CD4-positive, CD25-positive, alpha-beta regulatory T cell (primary cell): Measurements from ENCODE around the gene SYNC. TPM values are rescaled to one million over a fixed set of nuclear protein-coding genes. Genes with fewer than 3 reads are reported as not detected.

Experiments
- ATAC-seq, 2 donors: fragments of 150-1000 bp; cut with Tn5 transposase; one replicate each; pipeline ENCODE4 v1.10.0; 2021; ENCODE audit warnings: low read depth in 2 of 2, moderate number of reproducible peaks in 2 of 2, moderate library complexity in 1 of 2
- DNase-seq, 3 donors: peaks; one replicate each; pipeline versions ENCODE4 v3.0.0 to v3.0.0-alpha.2; 2012 to 2022; ENCODE audit warnings: mixed read lengths in 1 of 3
- H3K27ac ChIP-seq: one replicate; pipeline ENCODE4 v1.7.0; 2013; ENCODE audit warnings: mild to moderate bottlenecking, low read length; ENCODE audit not compliant: insufficient read depth, poor library complexity, severe bottlenecking
- H3K27me3 ChIP-seq: one replicate; pipeline ENCODE4 v1.7.0; 2013; ENCODE audit warnings: low read length; ENCODE audit not compliant: control insufficient read depth, insufficient read depth
- H3K36me3 ChIP-seq: one replicate; pipeline ENCODE4 v1.7.0; 2013; ENCODE audit warnings: mild to moderate bottlenecking, low read length, moderate library complexity; ENCODE audit not compliant: control insufficient read depth, insufficient read depth
- H3K4me1 ChIP-seq: 2 replicates; pipeline ENCODE4 v1.7.0; 2013; ENCODE audit warnings: mild to moderate bottlenecking, low read length; ENCODE audit not compliant: insufficient read depth, control insufficient read depth, poor library complexity, severe bottlenecking
- H3K4me3 ChIP-seq: one replicate; pipeline ENCODE4 v1.7.0; 2013; ENCODE audit warnings: low read depth, mild to moderate bottlenecking, low read length, moderate library complexity
- H3K9me3 ChIP-seq, 2 experiments: 1 replicate in 1 of 2; 2 replicates in 1 of 2; pipeline ENCODE4 v1.7.0; 2013; ENCODE audit warnings: low read length in 2 of 2, mild to moderate bottlenecking in 1 of 2, moderate library complexity in 1 of 2; ENCODE audit not compliant: control insufficient read depth in 2 of 2
- H3K27ac Mint-ChIP-seq, 3 donors: one replicate each; pipeline ENCODE4 v1.8.0; 2020 to 2022; ENCODE audit warnings: mild to moderate bottlenecking in 3 of 3, mixed read lengths in 3 of 3, moderate library complexity in 2 of 3
- H3K27me3 Mint-ChIP-seq: one replicate; pipeline ENCODE4 v1.8.0; 2022; ENCODE audit warnings: mild to moderate bottlenecking, mixed read lengths
- H3K36me3 Mint-ChIP-seq: one replicate; pipeline ENCODE4 v1.8.0; 2020; ENCODE audit warnings: mixed read lengths
- H3K4me1 Mint-ChIP-seq, 4 donors: one replicate each; pipeline ENCODE4 v1.8.0; 2020 to 2022; ENCODE audit warnings: mixed read lengths in 4 of 4, mild to moderate bottlenecking in 1 of 4
- H3K4me3 Mint-ChIP-seq, 4 donors: one replicate each; pipeline ENCODE4 v1.8.0; 2020 to 2022; ENCODE audit warnings: mild to moderate bottlenecking in 4 of 4, mixed read lengths in 4 of 4, moderate library complexity in 3 of 4
- H3K9me3 Mint-ChIP-seq, 7 donors: one replicate each; pipeline ENCODE4 v1.8.0; 2020 to 2022; ENCODE audit warnings: mixed read lengths in 7 of 7, mild to moderate bottlenecking in 3 of 7, moderate library complexity in 2 of 7
- polyA plus RNA-seq, 4 donors: library from polyadenylated mRNA; unstranded; fragments of 300-500 nt; fragmentation: Illumina TruSeq; gene quantifications; one replicate each; pipeline ENCODE4 v1.2.3, GENCODE V29; 2021
- total RNA-seq: library from RNA; stranded (reverse); gene quantifications from one replicate; pipeline ENCODE4 v1.2.3, GENCODE V29; 2022

The SYNC gene
- total and polyA plus RNA-seq, 5 donors from 2014 or later: not detected

DNA sequence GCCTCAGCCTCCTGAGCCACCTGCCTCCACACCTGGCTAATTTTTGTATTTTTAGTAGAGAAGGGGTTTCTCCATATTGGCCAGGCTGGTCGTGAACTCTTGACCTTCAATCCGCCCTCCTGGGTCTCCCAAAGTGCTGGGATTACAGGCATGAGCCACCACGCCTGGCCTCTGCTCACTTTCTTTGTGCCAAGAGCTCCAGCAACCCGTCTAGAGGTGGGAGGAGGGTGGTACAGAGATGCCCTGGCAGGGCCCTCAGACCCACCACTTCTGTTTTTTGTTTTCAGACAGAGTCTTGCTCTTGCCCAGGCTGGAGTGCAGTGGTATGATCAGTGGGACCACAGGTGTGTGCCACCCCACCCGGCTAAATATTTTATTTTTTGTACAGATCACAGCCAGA is 6.9 kb upstream of the SYNC start:
- Histone ChIP-seq H3K4me1 (peaks cover 6% of the 10 kb centered on the region), H3K27ac (no peak overlapping the region), H3K27me3 (peaks cover 2% of the 10 kb centered on the region), H3K9me3 (no peaks in the 10 kb centered on the region), H3K4me3 (no peak overlapping the region), H3K36me3 (no peaks in the 10 kb centered on the region)
- H3K4me3 Mint-ChIP-seq: no peak overlapping the region
- ATAC-seq (no peak), DNase-seq (no peak)
- peaks cover 0 to 2% (median 0%) of the 10 kb centered on the region in 7 donors for H3K9me3 Mint-ChIP-seq
- peaks cover 0 to 4% (median 0%) of the 10 kb centered on the region in 4 donors for H3K4me1 Mint-ChIP-seq
- H3K27me3 Mint-ChIP-seq: peaks cover 25% of the 10 kb centered on the region
- H3K27ac Mint-ChIP-seq: no peak overlapping the region
- H3K36me3 Mint-ChIP-seq: no peaks in the 10 kb centered on the region

DNA sequence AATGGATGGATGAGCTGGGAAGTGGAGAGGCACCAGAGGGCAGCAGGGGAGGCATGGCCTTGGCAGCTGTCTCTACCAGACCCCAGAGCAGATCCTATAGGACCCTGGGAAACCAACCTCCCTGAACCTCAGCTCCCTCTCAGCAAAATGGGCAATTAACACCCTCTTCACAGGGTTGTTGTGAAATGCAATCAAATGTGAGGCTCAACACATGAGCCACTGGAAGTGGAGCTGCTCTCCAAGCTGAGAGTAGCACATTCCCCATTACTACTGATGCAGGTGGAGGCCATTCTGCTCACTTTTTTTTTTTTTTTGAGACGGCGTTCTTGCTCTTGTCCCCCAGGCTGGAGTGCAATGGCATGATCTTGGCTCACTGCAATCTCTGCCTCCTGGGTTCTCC is 6.5 kb upstream of the SYNC start:
- no peak for ATAC-seq
- peaks cover 0 to 4% (median 0%) of the 10 kb centered on the region in 4 donors for H3K4me1 Mint-ChIP-seq
- peaks cover 2% of the 10 kb centered on the region for H3K27me3 ChIP-seq
- H3K4me1 ChIP-seq: peaks cover 6% of the 10 kb centered on the region
- H3K36me3 ChIP-seq: no peaks in the 10 kb centered on the region
- no peak overlapping the region for H3K27ac ChIP-seq
- no peak overlapping the region for H3K27ac Mint-ChIP-seq
- H3K4me3 Mint-ChIP-seq: no peak overlapping the region
- H3K9me3 Mint-ChIP-seq: peaks cover 0 to 2% (median 0%) of the 10 kb centered on the region in 7 donors
- H3K4me3 ChIP-seq: no peak overlapping the region
- no peaks in the 10 kb centered on the region for H3K9me3 ChIP-seq
- no peak for DNase-seq
- peaks cover 29% of the 10 kb centered on the region for H3K27me3 Mint-ChIP-seq
- H3K36me3 Mint-ChIP-seq: no peaks in the 10 kb centered on the region

DNA sequence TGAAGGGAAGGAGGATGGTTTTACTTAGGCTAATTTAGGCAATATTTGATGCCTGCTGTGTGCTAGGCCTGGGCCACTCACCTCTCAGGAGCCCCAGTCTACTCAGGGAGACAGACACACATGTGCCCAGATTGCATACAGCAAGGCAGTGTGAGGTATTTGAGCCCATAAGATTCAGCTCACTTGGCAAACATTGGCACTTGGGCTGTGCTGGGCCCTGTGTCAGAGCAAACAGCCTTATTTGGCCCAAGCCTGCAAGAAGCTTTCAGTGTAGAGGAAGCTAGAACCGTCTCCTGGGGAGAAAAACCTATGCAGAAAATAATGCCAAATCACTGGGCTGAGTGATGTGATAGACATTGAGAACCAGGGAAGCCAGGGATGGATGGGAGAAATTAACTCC is 3.9 kb upstream of the SYNC start:
- no peak overlapping the region for H3K27ac ChIP-seq
- Mint-ChIP-seq H3K27ac (no peak overlapping the region), H3K4me3 (no peak overlapping the region), H3K36me3 (no peaks in the 10 kb centered on the region), H3K27me3 (peaks cover 43% of the 10 kb centered on the region), H3K9me3 (no peaks in the 10 kb centered on the region), H3K4me1 (peaks cover 0 to 13% (median 4%) of the 10 kb centered on the region in 4 donors)
- peaks cover 12% of the 10 kb centered on the region for H3K27me3 ChIP-seq
- DNase-seq (no peak), ATAC-seq (no peak)
- H3K4me3 ChIP-seq: no peak overlapping the region
- H3K9me3 ChIP-seq: no peaks in the 10 kb centered on the region
- peaks cover 9% of the 10 kb centered on the region for H3K4me1 ChIP-seq
- H3K36me3 ChIP-seq: no peaks in the 10 kb centered on the region

DNA sequence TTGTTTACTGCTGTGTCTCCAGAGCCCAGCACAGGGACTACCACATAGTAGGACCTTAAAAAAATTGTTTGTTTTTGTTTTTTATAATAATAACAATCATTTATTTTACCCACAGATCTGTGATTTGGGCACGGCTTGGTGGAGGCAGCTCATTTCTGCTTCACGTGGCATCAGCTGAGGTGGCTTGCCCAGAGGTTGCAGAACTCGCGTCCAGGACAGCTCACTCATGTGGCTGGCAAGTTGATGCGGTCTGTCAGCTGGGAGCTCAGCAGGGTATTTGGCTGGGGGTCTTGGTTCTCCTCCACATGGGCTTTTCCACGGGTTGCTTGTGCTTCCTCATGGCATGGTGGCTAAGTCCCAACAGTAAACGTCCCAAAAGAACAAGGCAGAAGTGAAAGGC is 2.9 kb upstream of the SYNC start:
- Mint-ChIP-seq H3K9me3 (no peaks in the 10 kb centered on the region), H3K27me3 (peaks cover 50% of the 10 kb centered on the region)
- DNase-seq: no peak

DNA sequence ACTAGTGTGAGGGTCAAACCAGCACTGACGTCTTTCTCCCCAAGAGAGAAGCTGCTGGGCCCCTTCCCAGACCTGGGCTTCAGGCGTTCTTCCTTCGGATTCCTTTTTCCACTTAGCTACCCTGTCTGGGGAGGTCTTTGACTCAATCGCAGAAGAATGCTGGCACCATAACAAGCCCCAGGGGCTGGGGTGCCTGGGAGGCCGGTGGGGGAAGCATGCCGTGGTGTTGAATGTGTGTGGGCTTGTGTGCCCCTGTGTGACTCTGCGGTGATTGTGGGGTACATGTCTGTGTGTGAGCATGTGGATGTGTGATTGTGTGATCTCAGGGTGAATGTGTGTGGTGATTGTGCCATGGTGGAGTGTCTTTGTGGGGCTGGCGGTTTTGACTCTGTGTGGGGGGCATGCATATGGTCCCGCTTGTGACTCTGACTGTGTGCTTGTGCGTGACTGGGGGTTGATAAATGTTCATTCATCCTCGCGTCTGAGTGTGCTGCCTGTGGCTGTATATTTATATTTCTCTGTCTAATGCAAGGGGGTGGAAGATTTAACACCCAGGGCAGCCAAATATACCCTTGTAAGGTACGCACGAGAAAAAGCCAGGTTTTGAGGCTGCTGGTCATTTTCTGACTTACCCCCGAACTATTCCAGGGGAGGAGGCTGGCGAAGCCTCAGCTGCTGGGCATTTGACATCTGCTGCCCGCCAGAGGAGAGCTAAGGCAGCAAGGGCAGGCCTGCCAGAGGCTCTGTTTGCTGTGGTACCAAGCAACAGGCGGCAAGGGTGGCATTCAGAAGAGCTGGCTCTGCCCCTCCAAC is 1.1 kb upstream of the SYNC start:
- H3K4me1 Mint-ChIP-seq: peaks cover 0 to 15% (median 2%) of the 10 kb centered on the region in 4 donors
- Histone ChIP-seq H3K27me3 (peaks cover 12% of the 10 kb centered on the region), H3K27ac (no peak overlapping the region), H3K4me3 (no peak overlapping the region), H3K36me3 (no peaks in the 10 kb centered on the region), H3K4me1 (peaks cover 9% of the 10 kb centered on the region), H3K9me3 (no peaks in the 10 kb centered on the region)
- no peaks in the 10 kb centered on the region for H3K9me3 Mint-ChIP-seq
- H3K27me3 Mint-ChIP-seq: peaks cover 56% of the 10 kb centered on the region
- ATAC-seq (no peak), DNase-seq (no peak)
- no peaks in the 10 kb centered on the region for H3K36me3 Mint-ChIP-seq
- peak overlapping the region in 2 of 4 donors; percentile 26 to 56 for H3K4me3 Mint-ChIP-seq
- H3K27ac Mint-ChIP-seq: no peak overlapping the region

More for the DNA sequence above, 2.9 kb upstream of the SYNC start:
- no peaks in the 10 kb centered on the region for H3K36me3 Mint-ChIP-seq
- Histone ChIP-seq H3K36me3 (no peaks in the 10 kb centered on the region), H3K27me3 (peaks cover 12% of the 10 kb centered on the region), H3K4me3 (no peak overlapping the region), H3K4me1 (peaks cover 9% of the 10 kb centered on the region), H3K9me3 (no peaks in the 10 kb centered on the region), H3K27ac (no peak overlapping the region)
- no peak overlapping the region for H3K27ac Mint-ChIP-seq
- no peak for ATAC-seq
- H3K4me3 Mint-ChIP-seq: no peak overlapping the region
- peaks cover 0 to 13% (median 3%) of the 10 kb centered on the region in 4 donors for H3K4me1 Mint-ChIP-seq

DNA sequence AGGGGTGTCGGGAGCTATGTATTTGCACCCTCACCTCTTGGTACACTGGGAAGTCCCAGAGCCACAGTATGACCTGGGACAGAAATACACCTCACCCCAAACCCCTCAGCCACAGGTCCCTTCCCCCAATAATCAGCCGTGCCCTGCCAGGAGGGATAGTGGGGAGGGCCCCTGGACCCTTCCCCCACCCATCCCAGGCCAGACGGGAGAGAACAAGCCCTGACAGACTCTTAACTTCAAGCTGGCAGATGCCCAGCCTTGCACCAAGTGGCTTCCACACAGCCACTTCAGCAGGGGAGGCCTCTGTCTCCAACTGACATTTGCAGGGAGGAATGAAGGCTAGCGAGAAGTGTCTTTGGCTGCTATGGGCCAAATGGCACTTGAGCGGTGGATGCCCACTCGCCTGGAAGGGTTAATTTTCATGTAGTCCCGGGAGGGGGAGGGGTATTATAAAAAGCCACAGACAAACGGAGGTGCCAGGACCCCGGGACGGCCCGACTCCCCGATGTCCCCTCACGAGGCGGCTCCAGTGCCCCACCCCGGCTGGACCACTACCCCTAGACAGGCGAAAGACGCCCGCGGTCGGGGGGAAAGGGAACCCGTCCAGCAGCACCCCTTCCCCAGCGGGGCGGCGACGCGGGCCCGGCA is 495 bp downstream of the SYNC start:
- ATAC-seq: no peak
- peak overlapping the region in 3 of 4 donors; percentile 11 to 59 (median 30) for H3K4me3 Mint-ChIP-seq

DNA sequence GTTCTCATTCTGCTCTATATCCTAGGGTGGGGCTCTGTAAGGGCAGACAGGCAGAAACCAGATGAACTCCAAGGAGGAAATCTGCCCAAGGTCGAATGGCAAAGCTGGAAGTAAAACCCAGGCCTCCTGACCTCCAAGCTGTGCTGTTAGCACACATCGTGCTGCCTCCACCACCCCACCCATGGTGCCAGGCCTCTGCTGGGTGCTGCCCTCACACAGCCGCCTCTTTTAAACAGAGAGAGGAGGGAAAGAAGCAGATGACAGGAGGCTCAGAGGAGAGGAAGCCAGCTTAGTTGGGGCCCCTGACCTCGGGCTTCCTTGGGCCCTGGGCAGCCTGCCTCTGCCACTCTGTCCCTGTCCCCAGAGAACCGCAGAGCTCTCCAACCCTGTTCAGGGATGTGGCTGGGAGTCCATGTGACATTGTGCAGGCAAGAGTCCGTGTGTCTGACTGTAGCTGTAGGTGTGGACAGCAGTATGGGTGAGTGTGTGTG is 1.1 kb downstream of the SYNC start:
- Mint-ChIP-seq H3K27ac (peak overlapping the region in 1 of 3 donors; percentile 18), H3K4me1 (peaks cover 0 to 15% (median 2%) of the 10 kb centered on the region in 4 donors)

More for the DNA sequence above, 495 bp downstream of the SYNC start:
- peaks cover 0 to 15% (median 2%) of the 10 kb centered on the region in 4 donors for H3K4me1 Mint-ChIP-seq
- peak overlapping the region in 1 of 3 donors; percentile 18 for H3K27ac Mint-ChIP-seq
- Histone ChIP-seq H3K36me3 (no peaks in the 10 kb centered on the region), H3K4me1 (peaks cover 9% of the 10 kb centered on the region), H3K4me3 (no peak overlapping the region), H3K27ac (no peak overlapping the region), H3K27me3 (peaks cover 12% of the 10 kb centered on the region), H3K9me3 (no peaks in the 10 kb centered on the region)
- no peaks in the 10 kb centered on the region for H3K9me3 Mint-ChIP-seq
- H3K27me3 Mint-ChIP-seq: peaks cover 57% of the 10 kb centered on the region
- no peak for DNase-seq
- H3K36me3 Mint-ChIP-seq: no peaks in the 10 kb centered on the region

More for the DNA sequence above, 1.1 kb downstream of the SYNC start:
- H3K27me3 ChIP-seq: peaks cover 12% of the 10 kb centered on the region
- Mint-ChIP-seq H3K27me3 (peaks cover 57% of the 10 kb centered on the region), H3K4me3 (peak overlapping the region in 1 of 4 donors; percentile 59), H3K36me3 (no peaks in the 10 kb centered on the region), H3K9me3 (no peaks in the 10 kb centered on the region)
- ATAC-seq (no peak), DNase-seq (no peak)
- peaks cover 9% of the 10 kb centered on the region for H3K4me1 ChIP-seq
- no peak overlapping the region for H3K4me3 ChIP-seq
- H3K36me3 ChIP-seq: no peaks in the 10 kb centered on the region
- H3K27ac ChIP-seq: no peak overlapping the region
- no peaks in the 10 kb centered on the region for H3K9me3 ChIP-seq
